KOPT-K1 (cell line): Measurements from ENCODE around the gene WT1.
"Not testable (repeated sequence)": the region's sequence is repeated elsewhere in the genome, so short reads cannot be mapped to it uniquely, and the experiment has no call there.

Source experiments
- H3K27ac ChIP-seq: fragments of 200-600 bp; sonication (generic); 2 replicates; pipeline ENCODE4 v1.5.1; 2016; ENCODE audit warnings: antibody characterized with exemption, mild to moderate bottlenecking, low read depth, low read length; ENCODE audit not compliant: poor library complexity, severe bottlenecking
- H3K36me3 ChIP-seq: fragments of 200-600 bp; sonication (generic); 2 replicates; pipeline ENCODE4 v1.5.1; 2017; ENCODE audit warnings: antibody characterized with exemption, mild to moderate bottlenecking, low read length, moderate library complexity; ENCODE audit not compliant: insufficient read depth
- H3K9me3 ChIP-seq: fragments of 200-600 bp; sonication (generic); 2 replicates; pipeline ENCODE4 v1.5.1; 2017; ENCODE audit warnings: antibody characterized with exemption, low read length, mild to moderate bottlenecking; ENCODE audit not compliant: insufficient read depth, poor library complexity, severe bottlenecking

WT1 gene

DNA sequence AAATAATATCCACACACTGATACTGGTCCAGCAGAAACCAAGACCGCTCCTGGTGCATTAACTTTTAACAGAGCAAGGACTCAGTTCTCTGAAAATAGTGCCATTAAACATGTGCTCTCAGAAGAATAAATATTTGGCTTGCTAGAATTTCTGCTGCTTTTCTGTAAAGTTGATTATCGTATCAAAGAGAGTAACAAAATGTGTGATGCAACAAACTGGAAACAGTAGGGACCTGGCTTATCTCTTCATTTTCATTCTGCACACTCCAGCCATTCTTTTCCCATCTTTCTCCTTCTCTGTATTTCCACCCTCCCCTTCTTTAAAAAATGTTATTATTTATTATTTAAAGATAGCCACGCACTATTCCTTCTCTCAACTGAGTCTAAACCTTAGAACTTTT, 43.9 kb downstream of the WT1 start:
- peak overlapping the region; percentile 69 for H3K27ac ChIP-seq
- no peaks in the 10 kb centered on the region for H3K9me3 ChIP-seq
- H3K36me3 ChIP-seq, result peaks cover 46% of the 10 kb centered on the region

- peak overlapping the region; percentile 69 for H3K27ac ChIP-seq
- no peaks in the 10 kb centered on the region for H3K9me3 ChIP-seq
- H3K36me3 ChIP-seq, result peaks cover 53% of the 10 kb centered on the region
These were observed 44.6 kb downstream of the WT1 start for GRCh38 chr11:32390712-32391111.

- Histone ChIP-seq H3K27ac (peak overlapping the region; percentile 23), H3K9me3 (no peaks in the 10 kb centered on the region), H3K36me3 (peaks cover 68% of the 10 kb centered on the region)
These were observed 46.2 kb downstream of the WT1 start for GRCh38 chr11:32388871-32389770.

DNA sequence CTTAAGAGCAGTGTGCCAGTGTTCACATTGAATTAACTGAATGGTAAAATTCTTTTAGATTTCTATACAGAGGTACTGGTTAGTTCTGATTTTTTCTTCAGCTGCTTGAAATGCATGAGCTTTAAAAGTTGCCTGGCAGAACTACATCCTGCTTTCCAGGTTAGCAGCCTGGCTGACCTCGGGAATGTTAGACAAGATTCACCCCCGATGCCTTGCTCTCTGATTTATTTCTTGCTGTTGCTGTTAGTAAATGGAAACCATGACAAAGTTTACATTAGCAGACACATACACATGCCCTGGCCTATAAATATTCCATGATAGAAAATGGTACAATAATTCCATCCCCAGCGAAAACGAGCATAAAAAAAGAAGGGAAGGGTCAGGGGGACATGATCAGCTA, 47.0 kb downstream of the WT1 start:
- H3K27ac ChIP-seq, result peak overlapping the region; percentile 23
- H3K36me3 ChIP-seq, result peaks cover 69% of the 10 kb centered on the region

GRCh38 chr11:32387411-32387810, 47.9 kb downstream of the WT1 start:
- H3K36me3 ChIP-seq, result peaks cover 69% of the 10 kb centered on the region
- no peaks in the 10 kb centered on the region for H3K9me3 ChIP-seq
- H3K27ac ChIP-seq, result peak overlapping the region; percentile 23

More for the DNA sequence above, 47.0 kb downstream of the WT1 start:
- no peaks in the 10 kb centered on the region for H3K9me3 ChIP-seq

- Histone ChIP-seq H3K27ac (peak overlapping the region; percentile 23), H3K9me3 (no peaks in the 10 kb centered on the region), H3K36me3 (peaks cover 69% of the 10 kb centered on the region)
These were observed 48.5 kb downstream of the WT1 start for GRCh38 chr11:32386770-32387377.

DNA sequence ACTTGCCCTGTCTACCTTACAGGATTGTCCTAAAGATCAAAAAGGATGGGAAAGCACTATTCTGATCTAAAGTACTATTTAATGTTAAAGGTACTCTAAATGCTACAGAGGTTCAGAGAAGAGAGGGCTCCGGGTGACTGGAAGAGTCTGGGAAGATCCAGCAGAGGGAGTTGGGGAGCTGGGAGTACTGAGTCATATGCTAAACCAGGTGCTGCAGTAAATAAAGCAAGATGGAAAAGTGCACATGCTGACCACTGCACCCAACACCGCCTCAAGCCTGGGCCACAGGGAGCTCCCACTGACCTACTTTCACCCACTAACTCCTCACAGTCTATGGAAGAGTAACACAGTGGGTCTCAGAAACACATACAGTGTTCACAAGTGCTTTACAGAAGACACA, 49.3 kb downstream of the WT1 start:
- no peaks in the 10 kb centered on the region for H3K9me3 ChIP-seq
- H3K36me3 ChIP-seq, result peaks cover 68% of the 10 kb centered on the region
- H3K27ac ChIP-seq, result peak overlapping the region; percentile 16

GRCh38 chr11:32382339-32383049, 52.8 kb downstream of the WT1 start:
- H3K9me3 ChIP-seq, result no peaks in the 10 kb centered on the region
- peaks cover 33% of the 10 kb centered on the region for H3K36me3 ChIP-seq
- no peak overlapping the region for H3K27ac ChIP-seq

GRCh38 chr11:32381179-32381578, 54.2 kb downstream of the WT1 start:
- Histone ChIP-seq H3K27ac (no peak overlapping the region), H3K9me3 (no peaks in the 10 kb centered on the region), H3K36me3 (peaks cover 20% of the 10 kb centered on the region)

DNA sequence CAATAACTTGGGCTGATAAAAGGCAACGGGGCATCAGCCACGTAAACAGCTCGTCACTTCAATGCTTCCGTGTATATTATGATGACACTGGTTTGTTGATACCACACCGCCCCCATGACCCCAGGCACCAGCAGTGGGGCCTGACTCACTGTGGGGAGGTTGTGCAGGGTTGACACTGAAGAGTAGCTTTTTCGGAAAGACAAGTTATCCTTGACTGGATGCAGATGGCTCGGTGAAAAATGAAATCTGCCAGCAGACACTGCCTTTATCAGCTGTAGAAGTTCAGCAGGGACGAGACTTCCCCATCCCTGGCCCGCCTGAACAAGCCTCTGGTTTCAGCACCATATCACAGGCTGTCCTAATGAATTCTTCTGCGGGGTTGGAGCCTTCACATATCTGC, 55.6 kb downstream of the WT1 start:
- Histone ChIP-seq H3K9me3 (no peaks in the 10 kb centered on the region), H3K27ac (no peak overlapping the region), H3K36me3 (peaks cover 6% of the 10 kb centered on the region)

- no peaks in the 10 kb centered on the region for H3K36me3 ChIP-seq
- H3K9me3 ChIP-seq, result peaks cover 9% of the 10 kb centered on the region
- H3K27ac ChIP-seq, result no peak overlapping the region
These were observed 59.5 kb downstream of the WT1 start for GRCh38 chr11:32375826-32376225.

DNA sequence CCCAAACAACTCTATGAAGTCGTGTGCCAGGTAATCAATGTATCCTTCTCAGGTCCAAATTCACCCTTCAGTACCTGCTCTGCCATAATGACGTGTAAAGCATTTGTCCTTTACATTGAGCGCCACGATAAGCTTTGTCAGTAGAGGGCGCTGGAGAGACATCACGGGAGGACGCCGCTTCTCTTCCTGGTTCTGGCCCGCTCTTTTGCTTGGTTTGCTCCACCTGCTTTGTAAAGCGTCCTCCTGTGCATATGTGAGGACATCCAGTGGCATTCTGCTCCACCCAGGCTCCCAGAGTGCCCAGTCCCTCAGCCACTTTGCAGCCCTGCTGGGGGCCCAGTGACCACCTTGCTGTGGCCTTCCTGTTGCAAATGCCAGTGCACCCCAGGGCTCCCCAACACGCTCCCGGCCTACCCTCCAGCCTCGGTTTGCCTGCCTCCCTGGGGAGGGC, 61.1 kb downstream of the WT1 start:
- peak overlapping the region; percentile 43 for H3K27ac ChIP-seq
- H3K9me3 ChIP-seq, result peaks cover 20% of the 10 kb centered on the region
- no peaks in the 10 kb centered on the region for H3K36me3 ChIP-seq

DNA sequence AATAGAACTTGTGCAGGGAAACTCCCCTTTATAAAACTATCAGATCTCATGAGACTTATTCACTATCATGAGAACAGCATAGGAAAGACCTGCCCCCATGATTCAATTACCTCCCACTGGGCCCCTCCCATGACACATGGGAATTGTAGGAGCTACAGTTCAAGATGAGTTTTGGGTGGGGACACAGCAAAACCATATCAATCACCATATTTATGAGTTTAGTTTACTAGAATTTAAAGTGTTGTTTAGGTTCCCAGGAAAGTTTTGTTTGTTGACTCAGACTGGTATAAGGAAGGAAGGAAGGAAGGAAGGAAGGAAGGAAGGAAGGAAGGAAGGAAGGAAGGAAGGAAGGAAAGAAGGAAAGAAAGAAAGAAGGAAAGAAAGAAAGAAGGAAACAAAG, 65.4 kb downstream of the WT1 start:
- H3K27ac ChIP-seq, H3K36me3 ChIP-seq: not testable (repeated sequence)
- peaks cover 43% of the 10 kb centered on the region for H3K9me3 ChIP-seq

GRCh38 chr11:32366666-32367065, 68.7 kb downstream of the WT1 start:
- H3K9me3 ChIP-seq, result peaks cover 34% of the 10 kb centered on the region

DNA sequence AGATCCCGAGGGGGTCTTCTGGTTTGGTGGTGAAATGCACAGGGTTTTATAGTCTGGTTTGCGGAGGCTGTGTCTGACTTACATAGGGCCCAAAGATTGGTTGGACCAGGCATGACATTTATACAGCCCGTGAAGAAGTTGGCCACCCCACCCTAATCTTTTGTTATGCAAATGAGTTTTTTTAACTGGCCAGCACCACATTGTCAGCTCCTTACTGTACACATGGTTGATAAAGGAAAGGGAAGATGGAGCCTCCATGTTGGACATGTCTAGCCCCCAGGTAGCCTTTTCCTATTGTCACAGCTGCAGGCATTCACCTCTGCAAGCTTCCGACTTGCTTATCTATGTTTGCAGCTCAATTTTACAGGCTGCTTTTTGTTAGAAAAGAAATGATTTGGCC, 70.1 kb downstream of the WT1 start:
- H3K27ac ChIP-seq, result no peak overlapping the region
- H3K9me3 ChIP-seq, result peaks cover 32% of the 10 kb centered on the region

More at GRCh38 chr11:32366666-32367065, 68.7 kb downstream of the WT1 start:
- no peaks in the 10 kb centered on the region for H3K36me3 ChIP-seq
- no peak overlapping the region for H3K27ac ChIP-seq

More for the DNA sequence above, 70.1 kb downstream of the WT1 start:
- H3K36me3 ChIP-seq, result no peaks in the 10 kb centered on the region
